ENCODE measurements around the gene RCAN1.

DNA sequence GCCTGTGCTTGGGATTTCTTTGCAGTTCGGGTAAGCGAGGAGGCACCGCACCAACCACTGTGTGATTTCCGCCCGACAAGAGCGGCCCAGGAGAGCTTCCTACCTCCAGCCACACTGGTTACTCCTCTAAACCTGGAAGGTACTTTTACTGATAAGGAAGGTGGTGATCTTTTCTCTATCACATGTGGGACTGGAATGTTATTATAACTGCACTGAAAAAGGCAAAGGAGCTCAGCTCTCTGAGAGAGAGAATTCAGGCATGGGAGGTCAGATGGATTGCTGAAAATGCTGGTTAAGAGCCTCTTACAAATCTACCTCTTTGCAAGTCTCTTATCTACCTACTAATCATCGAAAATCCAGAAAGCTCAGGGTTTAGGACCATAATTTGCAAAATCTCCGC is 95.2 kb downstream of the RCAN1 start:
- no peak for TF ChIP-seq POLR2AphosphoS5 (IDR thresholded peaks at IDR 0.05)
- TF ChIP-seq, protein P1, sequence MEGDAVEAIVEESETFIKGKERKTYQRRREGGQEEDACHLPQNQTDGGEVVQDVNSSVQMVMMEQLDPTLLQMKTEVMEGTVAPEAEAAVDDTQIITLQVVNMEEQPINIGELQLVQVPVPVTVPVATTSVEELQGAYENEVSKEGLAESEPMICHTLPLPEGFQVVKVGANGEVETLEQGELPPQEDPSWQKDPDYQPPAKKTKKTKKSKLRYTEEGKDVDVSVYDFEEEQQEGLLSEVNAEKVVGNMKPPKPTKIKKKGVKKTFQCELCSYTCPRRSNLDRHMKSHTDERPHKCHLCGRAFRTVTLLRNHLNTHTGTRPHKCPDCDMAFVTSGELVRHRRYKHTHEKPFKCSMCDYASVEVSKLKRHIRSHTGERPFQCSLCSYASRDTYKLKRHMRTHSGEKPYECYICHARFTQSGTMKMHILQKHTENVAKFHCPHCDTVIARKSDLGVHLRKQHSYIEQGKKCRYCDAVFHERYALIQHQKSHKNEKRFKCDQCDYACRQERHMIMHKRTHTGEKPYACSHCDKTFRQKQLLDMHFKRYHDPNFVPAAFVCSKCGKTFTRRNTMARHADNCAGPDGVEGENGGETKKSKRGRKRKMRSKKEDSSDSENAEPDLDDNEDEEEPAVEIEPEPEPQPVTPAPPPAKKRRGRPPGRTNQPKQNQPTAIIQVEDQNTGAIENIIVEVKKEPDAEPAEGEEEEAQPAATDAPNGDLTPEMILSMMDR (IDR thresholded peaks at IDR 0.05), result no peak

All from suprapubic skin (tissue), 3 donors.